GM19099 (cell line): ENCODE results near the gene MS4A10.

Experiments
- POLR2A ChIP-seq: IDR thresholded peaks from 3 replicates; pipeline ENCODE4 v1.6.1; 2011; ENCODE audit warnings: low read depth; ENCODE audit not compliant: insufficient read length; ENCODE audit errors: extremely low read depth

MS4A10 gene

GRCh38 chr11:60830478-60831142 is 45.5 kb downstream of the MS4A10 start:
- no peak for TF ChIP-seq POLR2A

- TF ChIP-seq POLR2A = no peak
These were observed 46.0 kb downstream of the MS4A10 start for GRCh38 chr11:60831143-60831500.

- no peak for TF ChIP-seq POLR2A
These were observed 46.5 kb downstream of the MS4A10 start for GRCh38 chr11:60831501-60832079.

- no peak for TF ChIP-seq POLR2A
These were observed 49.8 kb downstream of the MS4A10 start for GRCh38 chr11:60834742-60835533.

- no peak for TF ChIP-seq POLR2A
These were observed 50.4 kb downstream of the MS4A10 start for GRCh38 chr11:60835534-60835846.

- TF ChIP-seq POLR2A = no peak
These were observed 51.9 kb downstream of the MS4A10 start for GRCh38 chr11:60836866-60837515.

- TF ChIP-seq POLR2A = no peak
These were observed 53.0 kb downstream of the MS4A10 start for GRCh38 chr11:60838132-60838531.

- TF ChIP-seq POLR2A = no peak
These were observed 55.6 kb downstream of the MS4A10 start for GRCh38 chr11:60840470-60841430.

- TF ChIP-seq POLR2A = peak; percentile 67
These were observed 56.9 kb downstream of the MS4A10 start, which contains the start of gene CCDC86 for GRCh38 chr11:60841797-60842667. Gene CCDC86, plus strand, starts transcription at chr11:60842113. Its CDS starts 12 bp downstream, at chr11:60842125.

GRCh38 chr11:60842668-60843600 is 57.8 kb downstream of the MS4A10 start:
- no peak for TF ChIP-seq POLR2A

GRCh38 chr11:60844045-60844869 is 59.1 kb downstream of the MS4A10 start:
- TF ChIP-seq POLR2A = no peak

GRCh38 chr11:60844870-60845221 is 59.7 kb downstream of the MS4A10 start:
- no peak for TF ChIP-seq POLR2A

GRCh38 chr11:60845338-60845737 is 60.2 kb downstream of the MS4A10 start:
- no peak for TF ChIP-seq POLR2A
